B cell (primary cell): ENCODE results near the gene SIX1. TPM values are rescaled to one million over a fixed set of nuclear protein-coding genes. Genes with fewer than 3 reads are reported as not detected.

ENCODE experiments used
- ATAC-seq: fragments of 200-7000 bp; cut with Tn5 transposase; one replicate; pipeline ENCODE4 v1.10.0; 2021; ENCODE audit warnings: low read depth, mild to moderate bottlenecking, moderate number of reproducible peaks, moderate library complexity
- CTCF ChIA-PET: fragments of 350-600 bp; sonication (Branson Sonifier 250); formaldehyde crosslinking; loops from one replicate; lab custom pipeline; 2021; ENCODE audit warnings: antibody characterized with exemption, inconsistent platforms; lab: Charles Lee
- POLR2A ChIA-PET: fragments of 350-600 bp; sonication (Branson Sonifier 250); formaldehyde crosslinking; loops from one replicate; lab custom pipeline; 2021; ENCODE audit warnings: antibody characterized with exemption; lab: Charles Lee
- DNase-seq: peaks from one replicate; pipeline ENCODE4 v3.0.0; 2013
- H2AFZ ChIP-seq: 2 replicates; pipeline ENCODE4 v1.6.1; 2012; ENCODE audit warnings: mild to moderate bottlenecking, low read depth, low read length; ENCODE audit not compliant: insufficient read depth, poor library complexity, severe bottlenecking
- H3K27ac ChIP-seq, 2 donors: 1 replicate in 1 of 2; 2 replicates in 1 of 2; pipeline ENCODE4 v1.5.1; 2012 to 2013; ENCODE audit warnings: low read length in 2 of 2, mild to moderate bottlenecking in 2 of 2, moderate library complexity in 1 of 2
- H3K27me3 ChIP-seq, 4 experiments: fragments of 200-600 bp in 1 of 4; sonication (generic) in 1 of 4; replicated peaks in 1 of 4; 1 replicate in 2 of 4; 2 replicates in 2 of 4; pipeline versions ENCODE4 v1.6.1 to v1.7.0; 2013 to 2016; ENCODE audit warnings: low read length in 3 of 4, mild to moderate bottlenecking in 2 of 4, mixed read lengths in 1 of 4, moderate library complexity in 1 of 4; ENCODE audit not compliant: insufficient read depth in 4 of 4, control insufficient read depth in 3 of 4; ENCODE audit errors: control extremely low read depth in 1 of 4
- H3K36me3 ChIP-seq, 2 experiments: replicated peaks in 1 of 2; 1 replicate in 1 of 2; 2 replicates in 1 of 2; pipeline versions ENCODE4 v1.6.1 to v1.7.1; 2013; ENCODE audit warnings: low read length in 1 of 2; ENCODE audit not compliant: insufficient read depth in 2 of 2, control insufficient read depth in 1 of 2; ENCODE audit errors: control extremely low read depth in 1 of 2, extremely low read depth in 1 of 2
- H3K4me1 ChIP-seq, 2 donors: fragments of 200-600 bp in 1 of 2; sonication (generic) in 1 of 2; 1 replicate in 1 of 2; 2 replicates in 1 of 2; pipeline versions ENCODE4 v1.5.1 to v1.6.1; 2013 to 2017; ENCODE audit warnings: low read length in 2 of 2; ENCODE audit not compliant: control insufficient read depth in 2 of 2, insufficient read depth in 2 of 2
- H3K4me2 ChIP-seq: replicated peaks from 2 replicates; pipeline ENCODE3; 2012; ENCODE audit warnings: mild to moderate bottlenecking, low read depth, low read length; ENCODE audit not compliant: poor library complexity, severe bottlenecking
- H3K4me3 ChIP-seq, 5 experiments: fragments of 200-600 bp in 1 of 5; sonication (generic) in 1 of 5; 1 replicate in 3 of 5; 2 replicates in 2 of 5; pipeline versions ENCODE4 v1.5.1 to v1.7.0; 2011 to 2016; ENCODE audit warnings: low read length in 4 of 5, mild to moderate bottlenecking in 4 of 5, low read depth in 2 of 5, control low read depth in 1 of 5, moderate library complexity in 1 of 5; ENCODE audit not compliant: insufficient read depth in 1 of 5; ENCODE audit errors: control extremely low read depth in 1 of 5, extremely low read depth in 1 of 5
- H3K79me2 ChIP-seq: fragments of 200-600 bp; sonication (generic); one replicate; pipeline ENCODE4 v1.6.0; 2016; ENCODE audit warnings: low read length; ENCODE audit not compliant: control insufficient read depth, insufficient read depth
- H3K9ac ChIP-seq: fragments of 200-600 bp; sonication (generic); 2 replicates; pipeline ENCODE4 v1.6.1; 2017; ENCODE audit warnings: mild to moderate bottlenecking, low read length, moderate library complexity
- H3K9me3 ChIP-seq, 3 donors: one replicate each; pipeline versions ENCODE4 v1.6.1 to v1.7.1; 2013; ENCODE audit warnings: low read length in 2 of 3; ENCODE audit not compliant: control insufficient read depth in 2 of 3, insufficient read depth in 1 of 3; ENCODE audit errors: control extremely low read depth in 1 of 3
- H4K20me1 ChIP-seq: 2 replicates; pipeline ENCODE4 v1.6.0; 2012; ENCODE audit warnings: mild to moderate bottlenecking, low read length; ENCODE audit not compliant: insufficient read depth, control insufficient read depth, poor library complexity, severe bottlenecking
- H3K27ac Mint-ChIP-seq: one replicate; pipeline ENCODE4 v1.8.0; 2021; ENCODE audit warnings: mixed read lengths
- H3K27me3 Mint-ChIP-seq: one replicate; pipeline ENCODE4 v1.8.0; 2021; ENCODE audit warnings: mixed read lengths
- H3K4me1 Mint-ChIP-seq: one replicate; pipeline ENCODE4 v1.8.0; 2021; ENCODE audit warnings: mixed read lengths
- H3K4me3 Mint-ChIP-seq: one replicate; pipeline ENCODE4 v1.8.0; 2021; ENCODE audit warnings: mixed read lengths
- H3K9me3 Mint-ChIP-seq: one replicate; pipeline ENCODE4 v1.8.0; 2022; ENCODE audit warnings: mixed read lengths; ENCODE audit not compliant: insufficient read depth
- CTCF ChIP-seq: fragments of 200-600 bp; IDR thresholded peaks from one replicate; pipeline ENCODE4 v1.8.0; 2022; ENCODE audit warnings: antibody characterized with exemption, mild to moderate bottlenecking
- EZH2 ChIP-seq: IDR thresholded peaks from 2 replicates; pipeline ENCODE4 v1.6.1; 2012; ENCODE audit warnings: borderline replicate concordance, low read depth, mild to moderate bottlenecking, moderate library complexity, low read length; ENCODE audit not compliant: insufficient read depth, poor library complexity, severe bottlenecking
- WGBS: methylation state at CpG from one replicate; pipeline ENCODE4 v1.1.5; 2013; ENCODE audit warnings: missing lambda C conversion rate; ENCODE audit not compliant: insufficient coverage; 5-methylcytosine and 5-hydroxymethylcytosine counted together
- intact Hi-C: fragments of 100-400 bp; cut with micrococcal nuclease; formaldehyde crosslinking; loops from one replicate; pipeline ENCODE4 v1.10.0; 2022
- polyA plus RNA-seq: library from polyadenylated mRNA; depleted of rRNA; stranded (reverse); fragments of >200 nt; gene quantifications from 2 replicates; pipeline ENCODE4 v1.2.3, GENCODE V29; 2012
- total RNA-seq, 2 donors: library from RNA; stranded (reverse); fragments of 120-200 nt in 1 of 2; gene quantifications; 1 replicate in 1 of 2; 2 replicates in 1 of 2; pipeline versions ENCODE4 v1.2.3 to v1.2.4, GENCODE V29; 2013 to 2022

Gene SIX1
- total and polyA plus RNA-seq, 2 donors (not counting 1 experiment from before 2014, with no cell fraction given), result 0.12 to 0.16 TPM

- peaks cover 28% of the 10 kb centered on the region for H3K27me3 Mint-ChIP-seq
- Histone ChIP-seq H3K79me2 (no peaks in the 10 kb centered on the region), H3K4me2 (no peak overlapping the region), H3K27me3 (peaks cover 0 to 4% (median 2%) of the 10 kb centered on the region in 4 experiments), H4K20me1 (no peaks in the 10 kb centered on the region), H3K36me3 (no peaks in the 10 kb centered on the region), H3K4me3 (no peak overlapping the region), H2AFZ (no peak overlapping the region), H3K9ac (no peak overlapping the region), H3K9me3 (no peaks in the 10 kb centered on the region), H3K27ac (no peak overlapping the region), H3K4me1 (peaks cover 0 to 3% of the 10 kb centered on the region in 2 donors)
- CTCF ChIA-PET, result interaction anchor here (6.1 to 8.6 kb wide), 2 partner anchors 403 to 630 kb away, joined by 82 to 126 read pairs; no protein-coding TSS in a partner anchor
- 90% methylated on average over 2 of the region's 5 CpGs for WGBS
- no peak overlapping the region for H3K4me3 Mint-ChIP-seq
- no peaks in the 10 kb centered on the region for H3K9me3 Mint-ChIP-seq
- TF ChIP-seq CTCF (no peak), EZH2 (no peak)
- DNase-seq, result no peak
- POLR2A ChIA-PET, result no interaction called here
- peaks cover 10% of the 10 kb centered on the region for H3K4me1 Mint-ChIP-seq
- intact Hi-C loops, result no loop called here
- ATAC-seq, result no peak
- no peak overlapping the region for H3K27ac Mint-ChIP-seq
Measured at GRCh38 chr14:60622210-60622916, 26.9 kb downstream of the SIX1 start.

- DNase-seq, result no peak
- Histone ChIP-seq H3K4me1 (peaks cover 0 to 3% of the 10 kb centered on the region in 2 donors), H3K9ac (no peak overlapping the region), H3K27ac (no peak overlapping the region), H3K27me3 (peaks cover 0 to 4% (median 2%) of the 10 kb centered on the region in 4 experiments), H2AFZ (no peak overlapping the region), H3K4me3 (no peak overlapping the region), H3K4me2 (no peak overlapping the region), H4K20me1 (no peaks in the 10 kb centered on the region), H3K79me2 (no peaks in the 10 kb centered on the region), H3K36me3 (no peaks in the 10 kb centered on the region), H3K9me3 (no peaks in the 10 kb centered on the region)
- peaks cover 12% of the 10 kb centered on the region for H3K4me1 Mint-ChIP-seq
- TF ChIP-seq CTCF, result no peak
- no peak for TF ChIP-seq EZH2
- H3K9me3 Mint-ChIP-seq, result no peaks in the 10 kb centered on the region
- no peak for ATAC-seq
- CTCF ChIA-PET, result interaction anchor here (8.6 kb wide), 1 partner anchor 404 kb away, joined by 126 read pairs; no protein-coding TSS in a partner anchor
- intact Hi-C loops, result no loop called here
- no peak overlapping the region for H3K4me3 Mint-ChIP-seq
- POLR2A ChIA-PET, result no interaction called here
- peaks cover 28% of the 10 kb centered on the region for H3K27me3 Mint-ChIP-seq
- H3K27ac Mint-ChIP-seq, result no peak overlapping the region
Measured at GRCh38 chr14:60621386-60621785, 27.9 kb downstream of the SIX1 start.
